CD4-positive, alpha-beta memory T cell (primary cell): ENCODE results near the gene CAMK2G. TPM values are rescaled to one million over a fixed set of nuclear protein-coding genes. Genes with fewer than 3 reads are reported as not detected.

ENCODE experiments used
- CTCF ChIA-PET: fragments of 350-600 bp; sonication (Branson Sonifier 250); formaldehyde crosslinking; loops from one replicate; lab custom pipeline; 2021; ENCODE audit warnings: inconsistent platforms; ENCODE audit not compliant: partially characterized antibody; lab: Charles Lee
- POLR2A ChIA-PET: fragments of 350-600 bp; sonication (Branson Sonifier 250); formaldehyde crosslinking; loops from one replicate; lab custom pipeline; 2021; ENCODE audit not compliant: partially characterized antibody; lab: Charles Lee
- DNase-seq, 5 donors: peaks; one replicate each; pipeline versions ENCODE4 v3.0.0 to v3.0.0-alpha.2; 2020 to 2022; ENCODE audit warnings: mixed read lengths in 1 of 5
- H3K27ac ChIP-seq: one replicate; pipeline ENCODE4 v1.7.0; 2013; ENCODE audit warnings: low read depth, low read length
- H3K27me3 ChIP-seq: 2 replicates; pipeline ENCODE4 v1.7.0; 2013; ENCODE audit warnings: mild to moderate bottlenecking, low read length, moderate library complexity; ENCODE audit not compliant: insufficient read depth
- H3K36me3 ChIP-seq: 2 replicates; pipeline ENCODE4 v1.7.0; 2013; ENCODE audit warnings: mild to moderate bottlenecking, low read length, moderate library complexity; ENCODE audit not compliant: insufficient read depth
- H3K4me1 ChIP-seq: 2 replicates; pipeline ENCODE4 v1.7.0; 2013; ENCODE audit warnings: mild to moderate bottlenecking, low read length, moderate library complexity; ENCODE audit not compliant: insufficient read depth
- H3K4me3 ChIP-seq, 2 donors: one replicate each; pipeline ENCODE4 v1.7.0; 2013; ENCODE audit warnings: low read length in 2 of 2, mild to moderate bottlenecking in 1 of 2
- H3K9me3 ChIP-seq, 2 donors: one replicate each; pipeline ENCODE4 v1.7.0; 2013; ENCODE audit warnings: low read length in 2 of 2, control low read depth in 1 of 2; ENCODE audit not compliant: control insufficient read depth in 1 of 2
- H3K27ac Mint-ChIP-seq, 7 donors: one replicate each; pipeline ENCODE4 v1.8.0; 2020 to 2021; ENCODE audit warnings: mixed read lengths in 7 of 7, mild to moderate bottlenecking in 6 of 7, inconsistent platforms in 3 of 7, moderate library complexity in 3 of 7
- H3K27me3 Mint-ChIP-seq, 2 donors: one replicate each; pipeline ENCODE4 v1.8.0; 2020 to 2021; ENCODE audit warnings: mixed read lengths in 2 of 2
- H3K36me3 Mint-ChIP-seq, 2 donors: one replicate each; pipeline ENCODE4 v1.8.0; 2020 to 2021; ENCODE audit warnings: mixed read lengths in 2 of 2, inconsistent platforms in 1 of 2, mild to moderate bottlenecking in 1 of 2
- H3K4me1 Mint-ChIP-seq, 4 donors: one replicate each; pipeline ENCODE4 v1.8.0; 2020 to 2021; ENCODE audit warnings: mixed read lengths in 4 of 4, mild to moderate bottlenecking in 1 of 4
- H3K4me3 Mint-ChIP-seq, 8 donors: one replicate each; pipeline ENCODE4 v1.8.0; 2020 to 2021; ENCODE audit warnings: mixed read lengths in 8 of 8, mild to moderate bottlenecking in 7 of 8, moderate library complexity in 6 of 8, inconsistent platforms in 3 of 8
- H3K9me3 Mint-ChIP-seq, 8 donors: one replicate each; pipeline ENCODE4 v1.8.0; 2020 to 2021; ENCODE audit warnings: mixed read lengths in 8 of 8, mild to moderate bottlenecking in 5 of 8, inconsistent platforms in 3 of 8, moderate library complexity in 1 of 8
- intact Hi-C: fragments of 100-400 bp; cut with micrococcal nuclease; formaldehyde crosslinking; loops from one replicate; pipeline ENCODE4 v1.15.1; 2023
- polyA plus RNA-seq, 2 donors: library from polyadenylated mRNA; unstranded; fragments of 300-500 nt; fragmentation: Illumina TruSeq; gene quantifications; one replicate each; pipeline ENCODE4 v1.2.3, GENCODE V29; 2021
- total RNA-seq, 2 experiments: library from RNA; stranded (reverse); gene quantifications; one replicate each; pipeline ENCODE4 v1.2.3, GENCODE V29; 2021

Gene CAMK2G
- total and polyA plus RNA-seq, 4 experiments from 2014 or later: 3.8 to 70.4 (median 36.0) TPM

GRCh38 chr10:73810735-73811465, 63.5 kb downstream of the CAMK2G start:
- POLR2A ChIA-PET: interaction anchor here (0.6 to 4.2 kb wide), 13 partner anchors 10 to 1303 kb away, joined by 3 to 77 read pairs (median 12); partner anchors contain the start of genes CHCHD1, SEC24C and ZSWIM8
- CTCF ChIA-PET: interaction anchor here (0.8 to 2.6 kb wide), 8 partner anchors 10 to 80 kb away, joined by 3 to 14 read pairs (median 4); partner anchors contain the start of genes CHCHD1 and ZSWIM8
- Mint-ChIP-seq H3K4me3 (peak overlapping the region; percentile 89 to 95 (median 91)), H3K9me3 (peaks cover 0 to 8% (median 0%) of the 10 kb centered on the region in 8 donors), H3K27ac (peak overlapping the region; percentile 84 to 98 (median 95)), H3K4me1 (peaks cover 29 to 49% (median 40%) of the 10 kb centered on the region in 4 donors), H3K27me3 (no peaks in the 10 kb centered on the region), H3K36me3 (peaks cover 58 to 63% of the 10 kb centered on the region in 2 donors)
- Histone ChIP-seq H3K4me1 (peaks cover 51% of the 10 kb centered on the region), H3K4me3 (peak overlapping the region; percentile 77 to 81), H3K36me3 (peaks cover 41% of the 10 kb centered on the region), H3K27me3 (no peaks in the 10 kb centered on the region), H3K27ac (peak overlapping the region; percentile 88), H3K9me3 (no peaks in the 10 kb centered on the region)
- peak; percentile 64 to 71 (median 69) for DNase-seq
- intact Hi-C loops: loop anchor here (1.0 to 5.0 kb wide), 8 partner anchors 26 to 316 kb away; partner anchors contain the start of genes SEC24C and ZSWIM8

- peaks cover 44% of the 10 kb centered on the region for H3K36me3 ChIP-seq
- no peaks in the 10 kb centered on the region for H3K27me3 Mint-ChIP-seq
- ChIA-PET CTCF (interaction anchor here (0.8 to 2.6 kb wide), 9 partner anchors 10 to 80 kb away, joined by 3 to 14 read pairs (median 4); partner anchors contain the start of genes CHCHD1 and ZSWIM8), POLR2A (interaction anchor here (0.6 to 4.2 kb wide), 14 partner anchors 10 to 1303 kb away, joined by 3 to 77 read pairs (median 12); partner anchors contain the start of genes CHCHD1, SEC24C and ZSWIM8)
- H3K4me1 Mint-ChIP-seq: peaks cover 32 to 54% (median 44%) of the 10 kb centered on the region in 4 donors
- intact Hi-C loops: loop anchor here (5.0 kb wide), 1 partner anchor 37 kb away; no protein-coding TSS in a partner anchor
- H3K9me3 ChIP-seq: no peaks in the 10 kb centered on the region
- peak in 3 of 5 donors; percentile 13 to 15 (median 14) for DNase-seq
- peaks cover 51% of the 10 kb centered on the region for H3K4me1 ChIP-seq
- H3K4me3 Mint-ChIP-seq: peak overlapping the region; percentile 89 to 95 (median 91)
- peaks cover 0 to 8% (median 0%) of the 10 kb centered on the region in 8 donors for H3K9me3 Mint-ChIP-seq
- peaks cover 61 to 63% of the 10 kb centered on the region in 2 donors for H3K36me3 Mint-ChIP-seq
- H3K27ac Mint-ChIP-seq: peak overlapping the region; percentile 84 to 98 (median 95)
- no peaks in the 10 kb centered on the region for H3K27me3 ChIP-seq
- peak overlapping the region; percentile 88 for H3K27ac ChIP-seq
- peak overlapping the region; percentile 77 to 81 for H3K4me3 ChIP-seq
Measured at GRCh38 chr10:73810358-73810734, 64.0 kb downstream of the CAMK2G start.

GRCh38 chr10:73809061-73809818, 65.1 kb downstream of the CAMK2G start:
- Mint-ChIP-seq H3K4me3 (peak overlapping the region; percentile 58 to 95 (median 86)), H3K36me3 (peaks cover 52 to 61% of the 10 kb centered on the region in 2 donors), H3K4me1 (peaks cover 32 to 56% (median 44%) of the 10 kb centered on the region in 4 donors), H3K9me3 (peaks cover 0 to 8% (median 0%) of the 10 kb centered on the region in 8 donors), H3K27ac (peak overlapping the region; percentile 50 to 98 (median 77)), H3K27me3 (no peaks in the 10 kb centered on the region)
- Histone ChIP-seq H3K36me3 (peaks cover 41% of the 10 kb centered on the region), H3K27me3 (no peaks in the 10 kb centered on the region), H3K4me1 (peaks cover 51% of the 10 kb centered on the region), H3K4me3 (no peak overlapping the region), H3K9me3 (no peaks in the 10 kb centered on the region), H3K27ac (no peak overlapping the region)
- POLR2A ChIA-PET: interaction anchor here (1.0 to 4.2 kb wide), 11 partner anchors 9 to 79 kb away, joined by 4 to 77 read pairs (median 12); partner anchors contain the start of genes CHCHD1 and ZSWIM8
- intact Hi-C loops: no loop called here
- CTCF ChIA-PET: interaction anchor here (0.6 to 2.6 kb wide), 8 partner anchors 23 to 131 kb away, joined by 3 to 14 read pairs (median 4); partner anchors contain the start of genes CHCHD1, PLAU and ZSWIM8
- DNase-seq: no peak

GRCh38 chr10:73808021-73808815, 66.1 kb downstream of the CAMK2G start:
- H3K4me1 Mint-ChIP-seq: peaks cover 32 to 65% (median 42%) of the 10 kb centered on the region in 4 donors
- CTCF ChIA-PET: interaction anchor here (0.6 to 2.6 kb wide), 4 partner anchors 22 to 132 kb away, joined by 3 to 14 read pairs (median 4); partner anchors contain the start of gene ZSWIM8

GRCh38 chr10:73807471-73807870, 66.9 kb downstream of the CAMK2G start:
- intact Hi-C loops: no loop called here
- no peak overlapping the region for H3K27ac ChIP-seq
- DNase-seq: no peak
- no peak overlapping the region for H3K4me3 ChIP-seq
- Mint-ChIP-seq H3K9me3 (peaks cover 0 to 2% (median 0%) of the 10 kb centered on the region in 8 donors), H3K4me3 (peak overlapping the region in 4 of 8 donors; percentile 39 to 58 (median 47)), H3K27me3 (no peaks in the 10 kb centered on the region), H3K36me3 (peaks cover 53 to 66% of the 10 kb centered on the region in 2 donors), H3K27ac (peak overlapping the region in 3 of 7 donors; percentile 17 to 83 (median 74)), H3K4me1 (peaks cover 32 to 62% (median 42%) of the 10 kb centered on the region in 4 donors)
- ChIA-PET CTCF (interaction anchor here (0.8 to 1.2 kb wide), 2 partner anchors 72 to 133 kb away, joined by 3 read pairs; no protein-coding TSS in a partner anchor), POLR2A (interaction anchor here (0.8 to 4.2 kb wide), 5 partner anchors 9 to 35 kb away, joined by 3 to 77 read pairs (median 16); partner anchors contain the start of gene ZSWIM8)
- H3K9me3 ChIP-seq: no peaks in the 10 kb centered on the region
- H3K4me1 ChIP-seq: peaks cover 51% of the 10 kb centered on the region
- H3K36me3 ChIP-seq: peaks cover 52% of the 10 kb centered on the region
- H3K27me3 ChIP-seq: no peaks in the 10 kb centered on the region

More at GRCh38 chr10:73808021-73808815, 66.1 kb downstream of the CAMK2G start:
- Mint-ChIP-seq H3K9me3 (peaks cover 0 to 8% (median 0%) of the 10 kb centered on the region in 8 donors), H3K4me3 (peak overlapping the region in 2 of 8 donors; percentile 10 to 91), H3K36me3 (peaks cover 54 to 65% of the 10 kb centered on the region in 2 donors), H3K27ac (peak overlapping the region in 6 of 7 donors; percentile 0 to 88 (median 76)), H3K27me3 (no peaks in the 10 kb centered on the region)
- Histone ChIP-seq H3K27me3 (no peaks in the 10 kb centered on the region), H3K27ac (peak overlapping the region; percentile 6), H3K36me3 (peaks cover 45% of the 10 kb centered on the region), H3K4me1 (peaks cover 51% of the 10 kb centered on the region), H3K9me3 (no peaks in the 10 kb centered on the region), H3K4me3 (no peak overlapping the region)
- DNase-seq: no peak
- POLR2A ChIA-PET: interaction anchor here (1.4 to 4.2 kb wide), 7 partner anchors 8 to 71 kb away, joined by 7 to 77 read pairs (median 16); partner anchors contain the start of genes CHCHD1 and ZSWIM8
- intact Hi-C loops: no loop called here
